GM21528 (cell line): ENCODE data around the gene RAB40B.

Experiments used
- ATAC-seq: cut with Tn5 transposase; IDR thresholded peaks from one replicate; pipeline ENCODE4 v1.9.1; 2021; ENCODE audit warnings: mild to moderate bottlenecking, moderate library complexity; ENCODE audit not compliant: unreplicated experiment, low FRiP score

Gene RAB40B

GRCh38 chr17:82630212-82630611 lies 68.3 kb downstream of the RAB40B start:
- no peak for ATAC-seq

GRCh38 chr17:82629748-82630147 lies 68.8 kb downstream of the RAB40B start:
- ATAC-seq, result no peak

- no peak for ATAC-seq
Observed at GRCh38 chr17:82627405-82627804, 71.1 kb downstream of the RAB40B start.

GRCh38 chr17:82623707-82624106 lies 74.8 kb downstream of the RAB40B start:
- ATAC-seq, result no peak

GRCh38 chr17:82619641-82620040 lies 78.9 kb downstream of the RAB40B start:
- ATAC-seq, result no peak

- ATAC-seq, result no peak
Observed at GRCh38 chr17:82619211-82619610, 79.3 kb downstream of the RAB40B start.

- no peak for ATAC-seq
Observed at GRCh38 chr17:82616021-82616711, 82.3 kb downstream of the RAB40B start.

GRCh38 chr17:82615084-82616020 lies 83.1 kb downstream of the RAB40B start:
- ATAC-seq, result no peak

- no peak for ATAC-seq
Observed at GRCh38 chr17:82614095-82614631, 84.3 kb downstream of the RAB40B start.

GRCh38 chr17:82613283-82614094 lies 85.0 kb downstream of the RAB40B start:
- no peak for ATAC-seq

GRCh38 chr17:82611140-82612058 lies 87.1 kb downstream of the RAB40B start:
- ATAC-seq, result no peak

GRCh38 chr17:82609655-82610054 lies 88.8 kb downstream of the RAB40B start:
- no peak for ATAC-seq

GRCh38 chr17:82608816-82609215 lies 89.7 kb downstream of the RAB40B start:
- ATAC-seq, result no peak

- no peak for ATAC-seq
Observed at GRCh38 chr17:82605939-82606600, 92.4 kb downstream of the RAB40B start.
